Dedifferentiated amniotic fluid mesenchymal stem cell (primary cell): ENCODE measurements around the gene SCUBE1.

Source experiments
- DNase-seq: peaks from one replicate; pipeline ENCODE4 v3.0.0-alpha.2; 2016; ENCODE audit errors: extremely low spot score

The SCUBE1 gene

GRCh38 chr22:43173976-43174720 lies 169.0 kb downstream of the SCUBE1 start:
- DNase-seq = no peak

GRCh38 chr22:43173566-43173965 lies 169.6 kb downstream of the SCUBE1 start:
- DNase-seq = no peak

- DNase-seq = no peak
These were observed 171.0 kb downstream of the SCUBE1 start for GRCh38 chr22:43172191-43172590.

GRCh38 chr22:43171607-43172006 lies 171.6 kb downstream of the SCUBE1 start:
- DNase-seq = no peak

GRCh38 chr22:43171019-43171491 lies 172.1 kb downstream of the SCUBE1 start:
- DNase-seq = no peak

- DNase-seq = no peak
These were observed 173.1 kb downstream of the SCUBE1 start for GRCh38 chr22:43170131-43170480.

GRCh38 chr22:43169310-43170130 lies 173.7 kb downstream of the SCUBE1 start:
- DNase-seq = no peak

- DNase-seq = peak; percentile 51
These were observed 174.5 kb downstream of the SCUBE1 start for GRCh38 chr22:43168471-43169309.

GRCh38 chr22:43167001-43167589 lies 176.1 kb downstream of the SCUBE1 start:
- DNase-seq = no peak

GRCh38 chr22:43166132-43166930 lies 176.8 kb downstream of the SCUBE1 start:
- DNase-seq = no peak

- DNase-seq = no peak
These were observed 178.5 kb downstream of the SCUBE1 start for GRCh38 chr22:43164636-43165035.

- no peak for DNase-seq
These were observed 179.9 kb downstream of the SCUBE1 start for GRCh38 chr22:43163241-43163795.

GRCh38 chr22:43162412-43163150 lies 180.6 kb downstream of the SCUBE1 start:
- no peak for DNase-seq

GRCh38 chr22:43160497-43161126 lies 182.6 kb downstream of the SCUBE1 start:
- no peak for DNase-seq

GRCh38 chr22:43159484-43160178 lies 183.5 kb downstream of the SCUBE1 start:
- DNase-seq = no peak

- DNase-seq = no peak
These were observed 184.2 kb downstream of the SCUBE1 start for GRCh38 chr22:43158778-43159483.

- DNase-seq = no peak
These were observed 185.2 kb downstream of the SCUBE1 start for GRCh38 chr22:43157874-43158546.

- DNase-seq = no peak
These were observed 186.8 kb downstream of the SCUBE1 start for GRCh38 chr22:43156413-43156812.
